Endothelial cell of umbilical vein (primary cell): Measurements from ENCODE around the gene SENP7. TPM values are rescaled to one million over a fixed set of nuclear protein-coding genes. Genes with fewer than 3 reads are reported as not detected.

Experiments used
- BruUV-seq: library from RNA; stranded (reverse); fragments of 400-500 nt; replicated peaks from 2 replicates; lab custom pipeline; 2021; lab: Mats Ljungman, UMichigan
- CTCF ChIA-PET: fragments of 300-600, 350-600 bp; sonication (Branson Sonifier 250); formaldehyde crosslinking; loops from one replicate; lab custom pipeline; 2021; ENCODE audit warnings: antibody characterized with exemption, inconsistent platforms; lab: Charles Lee
- POLR2A ChIA-PET: fragments of 300-600, 350-600 bp; sonication (Branson Sonifier 250); formaldehyde crosslinking; loops from one replicate; lab custom pipeline; 2021; ENCODE audit warnings: antibody characterized with exemption, inconsistent platforms; lab: Charles Lee
- DNase-seq: peaks from one replicate; pipeline ENCODE4 v3.0.0-alpha.2; 2011; ENCODE audit warnings: low read depth, low spot score
- FAIRE-seq: peaks from 2 replicates; lab custom pipeline; 2011; peaks lifted over from hg19 to GRCh38; lab: Jason Lieb, UNC
- H2AFZ ChIP-seq: 2 replicates; pipeline ENCODE4 v1.6.0; 2012; ENCODE audit warnings: low read depth, low read length, control low read depth, inconsistent platforms
- H3K27ac ChIP-seq: 2 replicates; pipeline ENCODE4 v1.5.1; 2011; ENCODE audit warnings: low read depth, mild to moderate bottlenecking, control low read depth, low read length, moderate library complexity; ENCODE audit not compliant: insufficient read depth
- H3K27me3 ChIP-seq, 2 experiments: 2 replicates each; pipeline versions ENCODE4 v1.6.0 to v1.6.1; 2011; ENCODE audit warnings: low read length in 2 of 2, mixed read lengths in 1 of 2; ENCODE audit not compliant: control insufficient read depth in 2 of 2, insufficient read depth in 2 of 2
- H3K36me3 ChIP-seq, 2 experiments: 2 replicates in 1 of 2; 3 replicates in 1 of 2; pipeline ENCODE4 v1.5.1; 2011; ENCODE audit warnings: low read length in 2 of 2, mild to moderate bottlenecking in 1 of 2, moderate library complexity in 1 of 2; ENCODE audit not compliant: control insufficient read depth in 2 of 2, insufficient read depth in 2 of 2; ENCODE audit errors: extremely low read depth in 1 of 2
- H3K4me1 ChIP-seq: 3 replicates; pipeline ENCODE4 v1.5.1; 2011; ENCODE audit warnings: mild to moderate bottlenecking, low read length; ENCODE audit not compliant: control insufficient read depth, insufficient read depth; ENCODE audit errors: extremely low read depth
- H3K4me2 ChIP-seq: 2 replicates; pipeline ENCODE4 v1.6.1; 2011; ENCODE audit warnings: low read length, control low read depth, mixed read lengths; ENCODE audit not compliant: insufficient read depth
- H3K4me3 ChIP-seq, 3 experiments: fragments of 200-600 bp in 1 of 3; sonication (generic), shearing (Covaris generic) in 1 of 3; replicated peaks in 1 of 3; 2 replicates each; pipeline ENCODE4 v1.5.1; 2011 to 2016; ENCODE audit warnings: control low read depth in 3 of 3, low read length in 3 of 3, mild to moderate bottlenecking in 2 of 3, inconsistent platforms in 1 of 3, low read depth in 1 of 3, moderate library complexity in 1 of 3; ENCODE audit not compliant: insufficient read depth in 1 of 3
- H3K79me2 ChIP-seq: 2 replicates; pipeline ENCODE4 v1.6.0; 2012; ENCODE audit warnings: low read length, inconsistent platforms; ENCODE audit not compliant: control insufficient read depth, insufficient read depth
- H3K9ac ChIP-seq: replicated peaks from 2 replicates; pipeline ENCODE3; 2011; ENCODE audit warnings: low read length, control low read depth; ENCODE audit not compliant: insufficient read depth; ENCODE audit errors: extremely low read depth
- H3K9me1 ChIP-seq: replicated peaks from 3 replicates; pipeline ENCODE4 v1.6.0; 2011; ENCODE audit warnings: mild to moderate bottlenecking, low read length; ENCODE audit not compliant: control insufficient read depth, insufficient read depth; ENCODE audit errors: extremely low read depth
- H3K9me3 ChIP-seq: replicated peaks from 2 replicates; pipeline ENCODE4 v1.5.1; 2012; ENCODE audit warnings: low read length, inconsistent platforms; ENCODE audit not compliant: control insufficient read depth, insufficient read depth
- H4K20me1 ChIP-seq: replicated peaks from 2 replicates; pipeline ENCODE3; 2011; ENCODE audit warnings: mild to moderate bottlenecking, low read length; ENCODE audit not compliant: control insufficient read depth, insufficient read depth; ENCODE audit errors: extremely low read depth
- CTCF ChIP-seq, 2 donors: IDR thresholded peaks; 1 replicate in 1 of 2; 2 replicates in 1 of 2; pipeline ENCODE4 v1.5.1; 2011; ENCODE audit warnings: low read length in 2 of 2, mild to moderate bottlenecking in 2 of 2, moderate library complexity in 2 of 2, control low read depth in 1 of 2, inconsistent platforms in 1 of 2, low read depth in 1 of 2; ENCODE audit not compliant: insufficient read depth in 1 of 2; ENCODE audit errors: extremely low read depth in 1 of 2
- EZH2 ChIP-seq: IDR thresholded peaks from 2 replicates; pipeline ENCODE4 v1.6.1; 2012; ENCODE audit warnings: borderline replicate concordance, low read depth, mild to moderate bottlenecking, moderate library complexity, low read length, inconsistent platforms; ENCODE audit not compliant: severe bottlenecking
- FOS ChIP-seq: IDR thresholded peaks from 2 replicates; pipeline ENCODE4 v1.6.1; 2011; ENCODE audit warnings: mild to moderate bottlenecking, low read length, moderate library complexity, borderline replicate concordance; ENCODE audit not compliant: insufficient read depth
- GATA2 ChIP-seq: IDR thresholded peaks from 2 replicates; pipeline ENCODE4 v1.7.0; 2011; ENCODE audit warnings: low read depth, mild to moderate bottlenecking, moderate library complexity, mixed read lengths, low read length; ENCODE audit not compliant: insufficient read length, insufficient read depth
- JUN ChIP-seq: IDR thresholded peaks from 2 replicates; pipeline ENCODE4 v1.6.1; 2011; ENCODE audit warnings: borderline replicate concordance, low read depth; ENCODE audit not compliant: insufficient read length, insufficient read depth
- MAX ChIP-seq: IDR thresholded peaks from 2 replicates; pipeline ENCODE4 v1.6.1; 2011; ENCODE audit not compliant: insufficient read depth, insufficient read length
- MYC ChIP-seq: IDR thresholded peaks from one replicate; pipeline ENCODE4 v1.6.1; 2011; ENCODE audit warnings: mild to moderate bottlenecking, low read depth, low read length
- POLR2A ChIP-seq: IDR thresholded peaks from 2 replicates; pipeline ENCODE4 v1.6.1; 2012; ENCODE audit warnings: low read depth, mild to moderate bottlenecking, control low read depth, low read length
- POLR2AphosphoS5 ChIP-seq: IDR thresholded peaks from 2 replicates; pipeline ENCODE4 v1.6.1; 2012; ENCODE audit warnings: low read depth, mild to moderate bottlenecking, control low read depth, low read length, moderate library complexity; ENCODE audit not compliant: insufficient read depth
- dilution Hi-C: fragments of 300-500 bp; cut with MboI; formaldehyde crosslinking; loops from one replicate; pipeline ENCODE4 v1.15.0; 2019; ENCODE audit warnings: low sequenced_read_pairs; ENCODE audit not compliant: extremely low pct_ligation_motif_present
- intact Hi-C: fragments of 100-400 bp; cut with micrococcal nuclease; formaldehyde crosslinking; loops from one replicate; pipeline ENCODE4 v1.10.0; 2022
- polyA plus RNA-seq, 4 experiments: library from polyadenylated mRNA; depleted of rRNA in 3 of 4; stranded (reverse) in 3 of 4; unstranded in 1 of 4; fragments of >200 nt; gene quantifications; 2 replicates each; pipeline versions ENCODE4 v1.2.1 to v1.2.3, GENCODE V29; 2011 to 2012; ENCODE audit warnings: missing spikeins in 1 of 4
- total RNA-seq: library from RNA; stranded (reverse); gene quantifications from 2 replicates; pipeline ENCODE4 v1.2.3, GENCODE V29; 2021

SENP7 gene
- total and polyA plus RNA-seq, 2 donors (not counting 3 experiments of a cell fraction or from before 2014, with no cell fraction given): 5.1 to 18.7 TPM

GRCh38 chr3:101484805-101485620, 28.0 kb downstream of the SENP7 start:
- peak; percentile 6 for DNase-seq
- no TSS peak for BruUV-seq
- H3K27ac ChIP-seq: no peak overlapping the region

DNA sequence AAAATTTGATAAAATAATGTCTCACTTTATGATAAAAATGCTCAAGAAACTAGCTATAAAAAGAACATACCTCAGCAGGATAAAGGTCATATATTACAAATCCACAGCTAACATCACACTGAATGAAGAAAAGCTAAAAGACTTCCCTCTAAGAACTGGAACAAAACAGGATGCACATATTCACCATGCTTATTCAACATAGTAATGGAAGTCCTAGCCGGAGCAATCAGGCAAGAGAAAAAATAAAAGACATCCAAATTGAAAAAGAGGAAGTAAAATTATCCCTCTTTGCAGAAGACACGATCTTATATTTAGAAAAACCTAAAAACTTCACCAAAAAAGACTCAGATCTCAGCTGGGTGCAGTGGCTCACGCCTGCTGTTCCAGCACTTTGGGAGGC, 34.0 kb downstream of the SENP7 start:
- no peaks in the 10 kb centered on the region for H4K20me1 ChIP-seq
- CTCF ChIA-PET: interaction anchor here (1.0 kb wide), 1 partner anchor 28 kb away, joined by 3 read pairs; no protein-coding TSS in a partner anchor
- H2AFZ ChIP-seq: no peak overlapping the region
- no peak overlapping the region for H3K4me2 ChIP-seq
- H3K79me2 ChIP-seq: peaks cover 19% of the 10 kb centered on the region
- intact Hi-C loops: no loop called here
- no peaks in the 10 kb centered on the region for H3K36me3 ChIP-seq
- dilution Hi-C loops: no loop called here
- BruUV-seq: no TSS peak
- H3K27me3 ChIP-seq: no peaks in the 10 kb centered on the region
- no peaks in the 10 kb centered on the region for H3K9me3 ChIP-seq
- H3K27ac ChIP-seq: no peak overlapping the region
- FAIRE-seq: no peak
- H3K9ac ChIP-seq: no peak overlapping the region
- peaks cover 2% of the 10 kb centered on the region for H3K4me1 ChIP-seq
- no peak for TF ChIP-seq GATA2
- no peak for TF ChIP-seq MAX
- TF ChIP-seq JUN: no peak
- no peak for TF ChIP-seq FOS
- no peak for TF ChIP-seq POLR2AphosphoS5
- no peak for TF ChIP-seq EZH2
- TF ChIP-seq POLR2A: no peak
- no peak for TF ChIP-seq MYC
- no peak for TF ChIP-seq CTCF (IDR thresholded peaks at IDR 0.05; ENCODE audit: extremely low read depth in 1 of 2, insufficient read depth in 1 of 2, low read depth in 1 of 2, low read length in 2 of 2)
- H3K9me1 ChIP-seq: no peaks in the 10 kb centered on the region
- no peak for DNase-seq
- POLR2A ChIA-PET: no interaction called here
- H3K4me3 ChIP-seq: no peak overlapping the region

More at GRCh38 chr3:101484805-101485620, 28.0 kb downstream of the SENP7 start:
- Histone ChIP-seq H4K20me1 (no peaks in the 10 kb centered on the region), H3K79me2 (peaks cover 21% of the 10 kb centered on the region), H3K4me3 (no peak overlapping the region), H3K9ac (no peak overlapping the region), H3K9me1 (no peaks in the 10 kb centered on the region), H3K27me3 (no peaks in the 10 kb centered on the region), H2AFZ (no peak overlapping the region), H3K4me2 (no peak overlapping the region), H3K4me1 (peaks cover 4% of the 10 kb centered on the region), H3K36me3 (peaks cover 0 to 2% of the 10 kb centered on the region in 2 experiments), H3K9me3 (no peaks in the 10 kb centered on the region)
- POLR2A ChIA-PET: no interaction called here
- no peak for TF ChIP-seq GATA2
- no peak for TF ChIP-seq MAX
- no peak for TF ChIP-seq MYC
- TF ChIP-seq FOS: peak; percentile 11
- dilution Hi-C loops: no loop called here
- no peak for FAIRE-seq
- CTCF ChIA-PET: interaction anchor here (1.1 kb wide), 1 partner anchor 11 kb away, joined by 3 read pairs; no protein-coding TSS in a partner anchor
- intact Hi-C loops: no loop called here
